ENCODE results near the gene AOPEP. TPM values are rescaled to one million over a fixed set of nuclear protein-coding genes. Genes with fewer than 3 reads are reported as not detected.
A peak's percentile ranks its signal among the peaks of the same experiment; 100 is the strongest.

The AOPEP gene
- total RNA-seq, 2 experiments from 2014 or later, result 9.5 TPM

- no peak overlapping the region for H3K4me3 Mint-ChIP-seq
- no peaks in the 10 kb centered on the region for H3K36me3 Mint-ChIP-seq
- H3K9me3 Mint-ChIP-seq, result no peaks in the 10 kb centered on the region
- no peaks in the 10 kb centered on the region for H3K4me1 Mint-ChIP-seq
- H3K27me3 Mint-ChIP-seq, result no peaks in the 10 kb centered on the region
- ATAC-seq (ENCODE audit: low read depth) (no peak), DNase-seq (no peak)
- H3K27ac Mint-ChIP-seq, result no peak overlapping the region
- POLR2A ChIA-PET, result no interaction called here
These were observed 53.3 kb downstream of the AOPEP start for GRCh38 chr9:94779693-94780290.

GRCh38 chr9:94780516-94780950 is 54.0 kb downstream of the AOPEP start:
- Mint-ChIP-seq H3K36me3 (no peaks in the 10 kb centered on the region), H3K27ac (no peak overlapping the region), H3K27me3 (no peaks in the 10 kb centered on the region), H3K4me1 (no peaks in the 10 kb centered on the region), H3K9me3 (no peaks in the 10 kb centered on the region), H3K4me3 (no peak overlapping the region)
- POLR2A ChIA-PET, result interaction anchor here (0.7 kb wide), 1 partner anchor 465 kb away, joined by 3 read pairs; no protein-coding TSS in a partner anchor
- ATAC-seq (ENCODE audit: low read depth) (no peak), DNase-seq (no peak)

GRCh38 chr9:94782355-94783101 is 56.0 kb downstream of the AOPEP start:
- POLR2A ChIA-PET, result no interaction called here
- no peak overlapping the region for H3K27ac Mint-ChIP-seq
- no peaks in the 10 kb centered on the region for H3K9me3 Mint-ChIP-seq
- peaks cover 3% of the 10 kb centered on the region for H3K36me3 Mint-ChIP-seq
- ATAC-seq (ENCODE audit: low read depth), result no peak
- DNase-seq, result no peak
- peaks cover 4% of the 10 kb centered on the region for H3K4me1 Mint-ChIP-seq
- H3K27me3 Mint-ChIP-seq, result no peaks in the 10 kb centered on the region
- H3K4me3 Mint-ChIP-seq, result no peak overlapping the region

- Mint-ChIP-seq H3K27ac (no peak overlapping the region), H3K4me3 (no peak overlapping the region), H3K4me1 (peaks cover 4% of the 10 kb centered on the region), H3K27me3 (no peaks in the 10 kb centered on the region), H3K36me3 (peaks cover 3% of the 10 kb centered on the region), H3K9me3 (no peaks in the 10 kb centered on the region)
- ATAC-seq (ENCODE audit: low read depth) (peak; percentile 42), DNase-seq (peak; percentile 37)
- POLR2A ChIA-PET, result no interaction called here
These were observed 56.7 kb downstream of the AOPEP start for GRCh38 chr9:94783102-94783682.

GRCh38 chr9:94783928-94784327 is 57.4 kb downstream of the AOPEP start:
- Mint-ChIP-seq H3K9me3 (no peaks in the 10 kb centered on the region), H3K27ac (no peak overlapping the region), H3K4me3 (no peak overlapping the region), H3K27me3 (no peaks in the 10 kb centered on the region), H3K4me1 (peaks cover 4% of the 10 kb centered on the region), H3K36me3 (peaks cover 3% of the 10 kb centered on the region)
- no peak for DNase-seq
- POLR2A ChIA-PET, result no interaction called here
- no peak for ATAC-seq (ENCODE audit: low read depth)

- POLR2A ChIA-PET, result no interaction called here
- Mint-ChIP-seq H3K4me1 (peaks cover 4% of the 10 kb centered on the region), H3K9me3 (no peaks in the 10 kb centered on the region), H3K4me3 (no peak overlapping the region), H3K27ac (no peak overlapping the region), H3K27me3 (no peaks in the 10 kb centered on the region), H3K36me3 (peaks cover 4% of the 10 kb centered on the region)
- DNase-seq (no peak), ATAC-seq (ENCODE audit: low read depth) (no peak)
These were observed 59.0 kb downstream of the AOPEP start for GRCh38 chr9:94785215-94786169.

GRCh38 chr9:94786586-94786985 is 60.1 kb downstream of the AOPEP start:
- ATAC-seq (ENCODE audit: low read depth) (no peak), DNase-seq (no peak)
- no peaks in the 10 kb centered on the region for H3K27me3 Mint-ChIP-seq
- H3K27ac Mint-ChIP-seq, result no peak overlapping the region
- H3K4me3 Mint-ChIP-seq, result no peak overlapping the region
- POLR2A ChIA-PET, result no interaction called here
- no peaks in the 10 kb centered on the region for H3K9me3 Mint-ChIP-seq
- H3K4me1 Mint-ChIP-seq, result peaks cover 4% of the 10 kb centered on the region
- peaks cover 8% of the 10 kb centered on the region for H3K36me3 Mint-ChIP-seq

GRCh38 chr9:94787266-94787665 is 60.8 kb downstream of the AOPEP start:
- H3K36me3 Mint-ChIP-seq, result peaks cover 8% of the 10 kb centered on the region
- DNase-seq (no peak), ATAC-seq (ENCODE audit: low read depth) (no peak)
- no peak overlapping the region for H3K4me3 Mint-ChIP-seq
- peaks cover 4% of the 10 kb centered on the region for H3K4me1 Mint-ChIP-seq
- POLR2A ChIA-PET, result no interaction called here
- H3K27ac Mint-ChIP-seq, result no peak overlapping the region
- no peaks in the 10 kb centered on the region for H3K9me3 Mint-ChIP-seq
- no peaks in the 10 kb centered on the region for H3K27me3 Mint-ChIP-seq

- POLR2A ChIA-PET, result no interaction called here
- H3K27ac Mint-ChIP-seq, result no peak overlapping the region
- DNase-seq, result no peak
- H3K36me3 Mint-ChIP-seq, result peaks cover 17% of the 10 kb centered on the region
- no peaks in the 10 kb centered on the region for H3K9me3 Mint-ChIP-seq
- no peak for ATAC-seq (ENCODE audit: low read depth)
- peaks cover 4% of the 10 kb centered on the region for H3K4me1 Mint-ChIP-seq
- H3K4me3 Mint-ChIP-seq, result no peak overlapping the region
- no peaks in the 10 kb centered on the region for H3K27me3 Mint-ChIP-seq
These were observed 62.1 kb downstream of the AOPEP start for GRCh38 chr9:94788570-94789105.

GRCh38 chr9:94791435-94791834 is 64.9 kb downstream of the AOPEP start:
- Mint-ChIP-seq H3K4me1 (peaks cover 12% of the 10 kb centered on the region), H3K36me3 (peaks cover 25% of the 10 kb centered on the region), H3K27me3 (no peaks in the 10 kb centered on the region), H3K27ac (no peak overlapping the region), H3K9me3 (peaks cover 1% of the 10 kb centered on the region), H3K4me3 (no peak overlapping the region)
- POLR2A ChIA-PET, result no interaction called here
- no peak for ATAC-seq (ENCODE audit: low read depth)
- no peak for DNase-seq

GRCh38 chr9:94792511-94792910 is 66.0 kb downstream of the AOPEP start:
- Mint-ChIP-seq H3K9me3 (peaks cover 1% of the 10 kb centered on the region), H3K36me3 (peaks cover 22% of the 10 kb centered on the region), H3K4me1 (peaks cover 8% of the 10 kb centered on the region), H3K27ac (no peak overlapping the region), H3K27me3 (no peaks in the 10 kb centered on the region), H3K4me3 (no peak overlapping the region)
- DNase-seq, result no peak
- POLR2A ChIA-PET, result no interaction called here
- ATAC-seq (ENCODE audit: low read depth), result no peak

- Mint-ChIP-seq H3K27ac (no peak overlapping the region), H3K36me3 (peaks cover 22% of the 10 kb centered on the region), H3K9me3 (peaks cover 1% of the 10 kb centered on the region), H3K27me3 (no peaks in the 10 kb centered on the region), H3K4me3 (no peak overlapping the region), H3K4me1 (peaks cover 8% of the 10 kb centered on the region)
- POLR2A ChIA-PET, result no interaction called here
- ATAC-seq (ENCODE audit: low read depth), result no peak
- DNase-seq, result no peak
These were observed 68.1 kb downstream of the AOPEP start for GRCh38 chr9:94794476-94795167.

GRCh38 chr9:94796687-94797086 is 70.2 kb downstream of the AOPEP start:
- Mint-ChIP-seq H3K27ac (no peak overlapping the region), H3K27me3 (no peaks in the 10 kb centered on the region), H3K4me1 (peaks cover 8% of the 10 kb centered on the region), H3K36me3 (peaks cover 21% of the 10 kb centered on the region), H3K4me3 (no peak overlapping the region), H3K9me3 (peaks cover 1% of the 10 kb centered on the region)
- POLR2A ChIA-PET, result no interaction called here
- no peak for DNase-seq
- ATAC-seq (ENCODE audit: low read depth), result no peak
